ENCODE results near the gene MTIF3. TPM values are rescaled to one million over a fixed set of nuclear protein-coding genes. Genes with fewer than 3 reads are reported as not detected.

The MTIF3 gene
- total and polyA plus RNA-seq, 2 donors (not counting 1 experiment from before 2014, with no cell fraction given): 86.8 to 171 TPM

DNA sequence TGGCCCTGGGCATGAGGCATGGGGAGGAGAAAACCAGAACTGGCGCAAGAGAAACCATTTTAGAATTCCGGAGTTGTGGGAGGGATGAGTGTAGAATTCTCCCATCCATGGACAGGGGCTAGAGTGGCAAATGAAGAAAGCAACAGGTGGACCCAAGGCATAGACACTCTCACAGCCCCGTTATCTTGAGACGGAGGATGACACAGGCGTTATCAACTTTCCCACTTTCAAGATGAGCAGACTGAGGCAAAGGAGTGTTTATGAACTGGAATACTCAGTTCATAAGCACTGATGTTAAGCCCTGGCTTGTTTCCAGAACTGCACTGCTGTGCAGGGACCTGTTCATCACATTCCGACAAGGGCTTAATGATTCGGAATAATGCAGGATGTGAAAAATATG, 27.0 kb downstream of the MTIF3 start:
- no peaks in the 10 kb centered on the region for H3K27me3 Mint-ChIP-seq
- H3K4me3 Mint-ChIP-seq: peak overlapping the region; percentile 82
- Histone ChIP-seq H3K4me3 (ENCODE audit: control extremely low read depth in 1 of 5, extremely low read depth in 1 of 5, insufficient read depth in 1 of 5, low read depth in 2 of 5, low read length in 4 of 5) (no peak overlapping the region), H3K27ac (ENCODE audit: low read length in 2 of 2) (no peak overlapping the region), H3K4me1 (ENCODE audit: control insufficient read depth in 2 of 2, insufficient read depth in 2 of 2, low read length in 2 of 2) (peaks cover 25 to 36% of the 10 kb centered on the region in 2 donors), H3K79me2 (ENCODE audit: control insufficient read depth, insufficient read depth, low read length) (peaks cover 37% of the 10 kb centered on the region), H2AFZ (ENCODE audit: insufficient read depth, low read depth, low read length, poor library complexity, severe bottlenecking) (no peak overlapping the region), H3K36me3 (replicated peaks in 1 of 2; ENCODE audit: control extremely low read depth in 1 of 2, control insufficient read depth in 1 of 2, extremely low read depth in 1 of 2, insufficient read depth in 2 of 2, low read length in 1 of 2) (peaks cover 0 to 16% of the 10 kb centered on the region in 2 experiments), H4K20me1 (ENCODE audit: control insufficient read depth, insufficient read depth, low read length, poor library complexity, severe bottlenecking) (peaks cover 1% of the 10 kb centered on the region), H3K9me3 (ENCODE audit: control extremely low read depth in 1 of 3, control insufficient read depth in 2 of 3, insufficient read depth in 1 of 3, low read length in 2 of 3) (no peaks in the 10 kb centered on the region), H3K4me2 (replicated peaks; ENCODE audit: low read depth, low read length, poor library complexity, severe bottlenecking) (peak overlapping the region; percentile 98), H3K27me3 (replicated peaks in 1 of 4; ENCODE audit: control extremely low read depth in 1 of 4, control insufficient read depth in 3 of 4, insufficient read depth in 4 of 4, low read length in 3 of 4) (no peaks in the 10 kb centered on the region), H3K9ac (ENCODE audit: low read length) (peak overlapping the region; percentile 95)
- WGBS (ENCODE audit: insufficient coverage): 100% methylated on average over 3 of the region's 7 CpGs
- intact Hi-C loops (cut with micrococcal nuclease): loop anchor here (10.0 kb wide), 1 partner anchor 1169 kb away; the partner anchor contains the start of gene CDK8
- DNase-seq: no peak
- TF ChIP-seq, protein P1, sequence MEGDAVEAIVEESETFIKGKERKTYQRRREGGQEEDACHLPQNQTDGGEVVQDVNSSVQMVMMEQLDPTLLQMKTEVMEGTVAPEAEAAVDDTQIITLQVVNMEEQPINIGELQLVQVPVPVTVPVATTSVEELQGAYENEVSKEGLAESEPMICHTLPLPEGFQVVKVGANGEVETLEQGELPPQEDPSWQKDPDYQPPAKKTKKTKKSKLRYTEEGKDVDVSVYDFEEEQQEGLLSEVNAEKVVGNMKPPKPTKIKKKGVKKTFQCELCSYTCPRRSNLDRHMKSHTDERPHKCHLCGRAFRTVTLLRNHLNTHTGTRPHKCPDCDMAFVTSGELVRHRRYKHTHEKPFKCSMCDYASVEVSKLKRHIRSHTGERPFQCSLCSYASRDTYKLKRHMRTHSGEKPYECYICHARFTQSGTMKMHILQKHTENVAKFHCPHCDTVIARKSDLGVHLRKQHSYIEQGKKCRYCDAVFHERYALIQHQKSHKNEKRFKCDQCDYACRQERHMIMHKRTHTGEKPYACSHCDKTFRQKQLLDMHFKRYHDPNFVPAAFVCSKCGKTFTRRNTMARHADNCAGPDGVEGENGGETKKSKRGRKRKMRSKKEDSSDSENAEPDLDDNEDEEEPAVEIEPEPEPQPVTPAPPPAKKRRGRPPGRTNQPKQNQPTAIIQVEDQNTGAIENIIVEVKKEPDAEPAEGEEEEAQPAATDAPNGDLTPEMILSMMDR (IDR thresholded peaks at IDR 0.05): no peak
- no peak for TF ChIP-seq EZH2 (IDR thresholded peaks at IDR 0.05; ENCODE audit: borderline replicate concordance, insufficient read depth, low read depth, low read length, poor library complexity, severe bottlenecking)
- ChIA-PET POLR2A (interaction anchor here (3.3 kb wide), 1 partner anchor 197 kb away, joined by 26 read pairs; the partner anchor contains the start of genes LNX2 and POLR1D), CTCF (interaction anchor here (1.2 to 4.5 kb wide), 2 partner anchors 19 to 403 kb away, joined by 3 to 22 read pairs; no protein-coding TSS in a partner anchor)
- H3K27ac Mint-ChIP-seq: peak overlapping the region; percentile 4
- no peak for ATAC-seq (ENCODE audit: low read depth)
- peaks cover 35% of the 10 kb centered on the region for H3K4me1 Mint-ChIP-seq
- H3K9me3 Mint-ChIP-seq (ENCODE audit: insufficient read depth): no peaks in the 10 kb centered on the region

DNA sequence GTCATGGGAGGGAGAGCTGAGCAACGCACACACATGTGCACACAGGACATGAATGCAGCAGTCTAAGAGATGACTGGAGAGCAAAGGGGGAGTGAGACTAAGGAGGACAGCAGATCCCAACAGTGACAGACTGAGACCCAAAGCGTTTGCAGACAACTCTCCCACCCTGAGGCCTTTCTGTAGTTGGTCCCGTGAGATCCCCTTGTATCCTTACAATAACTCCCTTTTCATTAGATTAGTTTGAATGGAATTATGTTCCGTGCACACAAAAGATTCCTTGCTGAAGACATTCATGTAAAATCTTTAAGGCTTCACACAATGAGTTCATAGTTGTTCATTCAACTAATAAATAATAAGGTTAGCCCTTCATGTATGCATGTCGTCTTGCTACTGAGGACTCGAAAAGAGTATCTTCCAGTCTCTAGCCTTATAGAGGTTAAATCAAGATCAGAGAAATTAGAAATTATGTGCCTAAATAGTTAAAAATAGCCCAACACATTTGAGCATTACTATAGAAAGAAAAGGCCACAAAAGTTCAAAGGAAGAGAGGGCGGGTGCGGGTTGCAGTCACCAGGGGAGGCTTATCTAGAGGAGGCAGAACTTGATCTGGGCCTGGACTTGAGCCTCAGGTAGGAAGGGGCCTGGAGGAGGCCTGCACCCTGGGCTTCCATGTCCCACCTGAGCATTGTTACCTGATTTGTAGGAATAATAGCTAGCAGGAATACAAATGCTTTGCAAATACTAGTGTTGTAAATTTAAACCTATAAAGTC, 29.1 kb downstream of the MTIF3 start:
- DNase-seq (no peak), ATAC-seq (ENCODE audit: low read depth) (no peak)
- no peak overlapping the region for H3K9ac ChIP-seq (ENCODE audit: low read length)
- Mint-ChIP-seq H3K4me1 (peaks cover 16% of the 10 kb centered on the region), H3K9me3 (ENCODE audit: insufficient read depth) (no peaks in the 10 kb centered on the region), H3K27me3 (no peaks in the 10 kb centered on the region), H3K27ac (no peak overlapping the region), H3K4me3 (no peak overlapping the region)
- peaks cover 16% of the 10 kb centered on the region for H3K79me2 ChIP-seq (ENCODE audit: control insufficient read depth, insufficient read depth, low read length)
- H4K20me1 ChIP-seq (ENCODE audit: control insufficient read depth, insufficient read depth, low read length, poor library complexity, severe bottlenecking): no peaks in the 10 kb centered on the region
- no peak overlapping the region for H3K4me2 ChIP-seq (replicated peaks; ENCODE audit: low read depth, low read length, poor library complexity, severe bottlenecking)
- no peak overlapping the region for H2AFZ ChIP-seq (ENCODE audit: insufficient read depth, low read depth, low read length, poor library complexity, severe bottlenecking)
- CTCF ChIA-PET: interaction anchor here (1.0 kb wide), 1 partner anchor 408 kb away, joined by 3 read pairs; no protein-coding TSS in a partner anchor
- WGBS (ENCODE audit: insufficient coverage): 100% methylated on average over 2 of the region's 8 CpGs
- H3K4me1 ChIP-seq (ENCODE audit: control insufficient read depth in 2 of 2, insufficient read depth in 2 of 2, low read length in 2 of 2): peaks cover 12 to 20% of the 10 kb centered on the region in 2 donors
- H3K27ac ChIP-seq (ENCODE audit: low read length in 2 of 2): no peak overlapping the region
- POLR2A ChIA-PET: no interaction called here
- H3K4me3 ChIP-seq (ENCODE audit: control extremely low read depth in 1 of 5, extremely low read depth in 1 of 5, insufficient read depth in 1 of 5, low read depth in 2 of 5, low read length in 4 of 5): no peak overlapping the region
- TF ChIP-seq EZH2 (IDR thresholded peaks at IDR 0.05; ENCODE audit: borderline replicate concordance, insufficient read depth, low read depth, low read length, poor library complexity, severe bottlenecking): no peak
- TF ChIP-seq, protein P1 (IDR thresholded peaks at IDR 0.05): no peak
- H3K27me3 ChIP-seq (replicated peaks in 1 of 4; ENCODE audit: control extremely low read depth in 1 of 4, control insufficient read depth in 3 of 4, insufficient read depth in 4 of 4, low read length in 3 of 4): peaks cover 0 to 4% (median 0%) of the 10 kb centered on the region in 4 experiments
- intact Hi-C loops (cut with micrococcal nuclease): loop anchor here (10.0 kb wide), 1 partner anchor 1166 kb away; the partner anchor contains the start of gene CDK8
- no peaks in the 10 kb centered on the region for H3K9me3 ChIP-seq (ENCODE audit: control extremely low read depth in 1 of 3, control insufficient read depth in 2 of 3, insufficient read depth in 1 of 3, low read length in 2 of 3)
- H3K36me3 ChIP-seq (replicated peaks in 1 of 2; ENCODE audit: control extremely low read depth in 1 of 2, control insufficient read depth in 1 of 2, extremely low read depth in 1 of 2, insufficient read depth in 2 of 2, low read length in 1 of 2): no peaks in the 10 kb centered on the region
